HS-27A (cell line): ENCODE data around the gene DOC2B.
"Not testable (repeated sequence)": the region's sequence is repeated elsewhere in the genome, so short reads cannot be mapped to it uniquely, and the experiment has no call there.

Source experiments
- DNase-seq: peaks from one replicate; pipeline ENCODE4 v3.0.0-alpha.2; 2012; ENCODE audit warnings: low read depth, missing footprints

The DOC2B gene

DNA sequence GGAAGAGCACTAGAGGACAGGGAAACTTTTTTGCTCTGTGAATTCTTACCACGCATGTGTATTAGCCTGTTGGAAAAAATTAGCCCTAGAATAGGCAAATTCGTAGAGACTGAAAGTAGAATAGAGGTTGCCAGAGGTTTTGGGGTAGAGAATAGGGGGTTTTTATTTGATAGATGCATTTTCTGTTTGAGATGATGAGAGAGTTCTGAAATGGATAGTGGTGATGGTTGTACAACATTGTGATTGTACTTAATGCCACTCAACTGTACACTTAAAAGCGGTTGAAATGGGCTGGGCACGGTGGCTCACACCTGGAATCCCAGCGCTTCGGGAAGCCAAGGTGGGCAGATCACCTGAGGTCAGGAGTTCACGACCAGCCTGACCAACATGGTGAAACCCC, 8.0 kb upstream of the DOC2B start:
- no peak for DNase-seq

- DNase-seq = no peak
Measured at GRCh38 chr17:187130-187529, 5.7 kb upstream of the DOC2B start.

DNA sequence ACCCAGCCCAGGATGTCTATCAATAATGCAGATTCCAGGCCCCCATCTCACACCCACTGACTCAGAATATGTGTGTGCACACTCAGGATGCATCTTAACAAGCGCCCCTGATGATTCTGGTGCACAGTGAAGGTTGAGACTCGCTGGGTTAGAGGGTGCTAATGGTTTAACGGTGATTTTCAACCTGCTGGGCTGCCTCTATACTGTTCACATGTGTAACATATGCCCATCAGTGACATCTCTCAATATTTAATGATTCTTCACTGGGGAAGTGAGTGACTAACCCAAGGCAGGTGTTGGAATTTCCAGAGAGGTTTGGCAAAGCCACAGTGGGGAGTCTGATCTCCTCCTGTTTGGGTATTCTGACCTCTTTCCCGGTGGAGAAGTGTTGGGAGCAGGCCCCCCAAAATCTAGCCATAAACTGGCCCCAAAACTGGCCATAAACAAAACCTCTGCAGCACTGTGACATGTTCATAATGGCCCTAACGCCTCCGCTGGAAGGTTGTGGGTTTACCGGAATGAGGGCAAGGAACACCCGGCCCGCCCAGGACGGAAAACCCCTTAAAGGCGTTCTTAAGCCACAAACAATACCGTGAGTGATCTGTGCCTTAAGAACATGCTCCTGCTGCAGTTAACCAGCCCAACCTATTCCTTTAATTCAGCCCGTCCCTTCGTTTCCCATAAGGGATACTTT, 4.1 kb upstream of the DOC2B start:
- DNase-seq = no peak

- no peak for DNase-seq
Measured at GRCh38 chr17:183021-183420, 1.6 kb upstream of the DOC2B start.

DNA sequence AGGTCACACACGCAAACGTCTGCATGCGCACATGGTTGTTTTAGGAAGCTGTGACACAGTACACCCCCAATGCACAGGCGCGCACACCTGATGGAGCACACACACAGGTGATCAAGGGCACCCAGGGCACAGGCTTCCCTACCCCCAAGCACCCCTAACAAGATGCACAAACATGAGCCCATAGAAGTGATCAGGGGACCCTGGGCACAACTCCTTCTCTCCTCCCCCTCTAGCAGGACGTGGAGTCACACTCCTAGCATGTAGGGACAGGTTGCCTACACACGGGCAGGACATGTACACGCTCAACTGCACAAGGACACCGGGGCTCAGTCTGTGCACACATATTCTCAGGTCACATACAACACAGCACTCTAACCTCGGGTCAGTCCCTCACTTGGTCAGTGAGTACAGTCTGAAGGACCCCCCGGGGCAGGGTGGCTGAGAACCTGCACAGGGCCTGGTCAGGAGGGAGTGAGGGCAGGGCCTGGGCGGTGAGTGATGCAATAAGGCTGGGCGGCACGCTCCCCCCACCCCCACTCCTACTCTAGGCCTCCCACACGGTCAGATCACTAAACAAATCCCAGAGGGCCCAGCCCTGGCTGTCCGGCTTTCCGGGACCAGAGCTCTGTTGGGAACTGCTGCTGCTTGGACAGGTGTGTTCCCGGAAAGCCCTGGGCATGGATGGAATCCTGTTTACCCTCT, 751 bp upstream of the DOC2B start:
- no peak for DNase-seq

- DNase-seq = no peak
Measured at GRCh38 chr17:180381-181244, 837 bp downstream of the DOC2B start.

DNA sequence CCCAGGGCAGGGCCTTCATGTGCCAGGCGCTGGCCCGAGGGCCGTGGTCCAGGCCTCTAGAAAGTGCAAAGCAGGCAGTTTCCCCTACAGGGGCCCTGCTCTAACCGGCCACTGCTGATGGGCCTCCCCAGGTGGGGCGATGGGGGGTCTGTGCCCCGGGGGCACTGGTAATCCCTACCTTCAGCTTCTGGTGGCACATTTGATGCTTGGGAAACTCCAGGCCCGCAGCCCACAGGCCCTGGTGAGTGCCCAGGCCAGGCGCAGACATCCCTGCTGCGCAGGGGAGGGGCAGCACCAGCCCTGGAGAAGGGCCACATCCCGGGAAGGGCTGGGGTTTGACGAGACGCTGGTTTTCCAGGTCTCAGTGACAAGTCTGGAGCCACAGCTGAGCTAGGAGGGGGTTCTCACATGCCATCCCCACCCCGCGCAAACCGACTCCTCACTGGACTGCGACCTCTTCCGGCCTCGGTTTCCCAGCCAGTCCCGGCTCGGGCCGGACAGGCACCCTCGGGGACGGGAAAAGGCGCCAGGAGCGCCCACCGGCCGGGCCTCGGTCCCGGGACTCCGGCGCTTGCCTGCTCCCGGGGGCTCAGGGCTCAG, 1.6 kb downstream of the DOC2B start:
- DNase-seq = no peak

DNA sequence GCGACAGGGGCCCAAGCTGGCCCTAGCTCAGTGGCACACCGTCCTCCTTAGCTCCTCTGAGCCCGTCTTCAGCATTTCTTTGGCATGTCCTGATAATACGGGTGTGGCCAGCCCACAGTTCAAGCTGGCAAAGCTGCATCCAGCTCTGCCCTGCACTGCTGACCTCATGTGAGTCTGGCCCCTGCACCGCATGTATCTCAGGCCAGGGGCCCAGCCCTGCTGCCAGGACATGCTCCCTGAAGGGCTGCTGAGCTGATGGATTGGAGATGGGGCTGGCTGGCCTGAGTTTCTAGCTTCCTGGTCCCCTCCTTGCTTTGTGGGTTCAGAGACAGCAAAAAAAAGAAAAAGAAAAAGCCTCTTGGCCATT, 2.4 kb downstream of the DOC2B start:
- no peak for DNase-seq

GRCh38 chr17:178292-179065, 3.0 kb downstream of the DOC2B start:
- no peak for DNase-seq

DNA sequence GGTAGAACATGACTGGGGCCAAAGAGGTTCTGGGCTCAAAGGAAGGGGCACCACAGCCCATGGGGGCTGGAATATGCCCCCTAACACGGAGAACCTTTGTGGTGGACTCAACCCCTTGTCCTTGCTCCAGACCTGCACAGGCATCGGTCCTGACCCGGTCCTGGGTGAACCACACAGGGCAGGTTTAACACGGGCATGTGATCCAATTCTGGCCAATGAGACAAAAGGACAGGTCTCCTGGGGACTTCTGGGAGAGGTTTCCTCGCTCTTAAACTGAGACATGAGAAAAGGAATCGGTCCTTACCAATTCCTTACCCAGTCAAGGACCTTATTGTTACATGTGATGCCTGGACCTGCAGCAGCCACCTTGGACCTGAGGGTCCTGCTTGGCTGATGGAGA, 3.7 kb downstream of the DOC2B start:
- DNase-seq = no peak

DNA sequence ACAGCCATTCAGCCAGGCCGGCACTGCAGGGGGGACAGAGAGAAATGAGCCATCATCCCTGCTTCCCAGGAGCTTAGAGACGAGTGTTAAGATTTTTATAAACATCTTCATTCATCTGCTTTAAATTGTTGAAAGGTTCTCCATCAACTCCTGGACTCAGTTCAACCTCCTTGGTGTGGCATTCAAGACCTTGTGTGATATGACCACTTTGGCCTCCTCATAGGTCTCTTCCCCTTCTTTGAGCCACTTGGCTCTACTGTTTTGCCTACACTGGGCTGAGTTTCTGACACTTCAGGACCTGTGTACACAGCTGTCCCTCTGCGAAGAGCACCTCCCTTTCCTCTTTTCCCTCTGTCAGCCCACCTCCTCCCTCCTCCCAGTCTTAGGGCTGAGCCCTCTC, 4.3 kb downstream of the DOC2B start:
- DNase-seq = no peak

DNA sequence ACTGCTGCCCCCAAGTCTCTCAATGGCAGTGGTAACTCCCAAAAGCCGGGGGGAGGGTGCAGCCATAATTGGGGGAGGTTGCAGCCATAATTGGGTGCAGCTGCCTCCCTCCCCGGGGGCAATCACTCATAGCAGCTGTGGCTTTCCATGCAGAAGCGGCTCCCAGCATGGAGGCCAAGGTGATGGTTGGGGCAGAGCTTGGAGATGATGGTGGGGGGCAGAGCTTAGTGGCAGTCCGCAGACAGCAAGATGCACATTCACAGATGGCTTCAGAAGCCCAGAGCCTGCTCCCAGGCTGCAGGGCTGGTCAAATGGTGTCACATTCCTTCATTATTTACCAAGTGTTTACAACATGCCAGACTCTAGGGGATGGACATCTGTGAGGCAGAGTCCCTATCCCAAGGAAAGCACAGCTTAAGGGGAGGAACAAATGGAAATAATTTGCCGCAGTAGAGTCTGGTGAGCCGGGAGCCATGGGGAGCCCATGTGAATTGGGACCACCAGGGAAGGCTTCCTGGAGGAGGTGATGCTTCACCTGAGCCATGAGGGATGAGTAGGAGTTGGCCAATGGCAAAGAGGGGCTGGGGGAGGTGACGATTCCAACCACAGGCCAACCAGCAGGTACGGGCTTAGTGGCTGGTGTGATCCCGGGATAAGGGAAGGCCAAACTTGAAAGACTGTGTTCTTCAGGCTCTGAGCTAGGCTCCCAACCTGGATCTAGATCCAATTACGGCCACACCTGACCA, 8.1 kb downstream of the DOC2B start:
- DNase-seq = no peak

GRCh38 chr17:172401-172800, 9.0 kb downstream of the DOC2B start:
- DNase-seq = no peak

DNA sequence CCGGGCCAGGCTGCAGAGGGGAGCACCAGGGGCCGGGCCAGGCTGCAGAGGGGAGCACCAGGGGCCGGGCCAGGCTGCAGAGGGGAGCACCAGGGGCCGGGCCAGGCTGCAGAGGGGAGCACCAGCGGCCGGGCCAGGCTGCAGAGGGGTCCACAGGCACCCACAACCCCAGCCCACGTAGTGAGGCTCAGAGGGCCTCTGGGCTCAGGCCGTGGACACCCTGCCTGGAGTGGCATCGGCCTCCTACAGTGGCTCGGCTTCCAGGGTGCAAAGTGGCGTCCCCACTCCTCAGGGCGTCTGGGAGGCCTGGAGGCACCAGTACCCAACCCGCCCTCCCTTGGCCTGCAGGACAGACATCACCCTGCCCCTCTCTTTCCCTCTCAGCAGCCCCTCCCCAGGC, 9.6 kb downstream of the DOC2B start:
- DNase-seq = no peak

DNA sequence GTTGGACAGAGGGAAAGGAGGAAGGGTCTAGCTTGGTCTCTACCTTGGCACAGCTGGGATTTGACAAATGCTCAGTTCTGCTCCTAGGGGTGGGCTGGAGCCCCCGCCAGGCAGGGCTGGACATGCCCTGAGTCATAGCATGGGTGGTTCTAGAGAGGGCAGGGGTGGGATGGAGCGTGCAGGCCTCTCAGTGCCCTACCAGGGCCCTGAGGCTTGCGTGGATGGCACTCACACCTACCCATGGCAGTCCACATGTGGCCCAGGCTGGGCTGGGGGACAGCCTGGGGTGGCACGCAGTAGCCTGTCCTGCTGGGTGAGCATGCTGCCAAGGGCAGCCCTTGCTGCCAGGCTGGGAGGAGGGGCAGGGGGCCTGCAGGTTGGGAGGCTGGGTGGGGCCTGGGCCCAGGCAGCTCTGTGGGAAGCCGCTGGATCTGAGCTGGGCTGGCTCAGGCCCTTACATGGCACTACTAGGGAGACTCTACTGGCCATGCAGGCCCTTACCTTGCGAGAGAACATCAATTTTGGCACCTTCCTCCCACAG, 11.2 kb downstream of the DOC2B start:
- DNase-seq = no peak

- not testable (repeated sequence) for DNase-seq
Measured at GRCh38 chr17:168614-169013, 12.8 kb downstream of the DOC2B start.

DNA sequence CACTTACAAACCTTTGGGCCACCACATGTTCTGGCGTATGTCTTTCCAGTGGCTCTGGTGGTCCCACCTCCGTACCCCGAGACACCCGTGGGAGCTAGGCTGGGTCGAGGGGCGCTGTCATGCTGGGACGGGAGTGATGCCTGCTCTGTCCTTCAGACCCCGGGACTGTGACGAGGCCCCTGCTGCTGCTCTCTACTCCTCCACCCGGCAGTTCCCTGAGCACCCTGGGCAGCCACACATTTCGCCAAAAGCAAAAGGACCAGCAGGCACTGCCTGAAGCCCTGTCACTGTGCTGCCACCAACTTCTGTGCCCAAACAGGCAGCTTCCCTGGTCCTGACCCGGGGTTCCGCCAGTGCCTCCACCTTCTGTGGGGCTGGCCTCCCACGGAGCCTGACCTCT, 15.5 kb downstream of the DOC2B start:
- DNase-seq = no peak

DNA sequence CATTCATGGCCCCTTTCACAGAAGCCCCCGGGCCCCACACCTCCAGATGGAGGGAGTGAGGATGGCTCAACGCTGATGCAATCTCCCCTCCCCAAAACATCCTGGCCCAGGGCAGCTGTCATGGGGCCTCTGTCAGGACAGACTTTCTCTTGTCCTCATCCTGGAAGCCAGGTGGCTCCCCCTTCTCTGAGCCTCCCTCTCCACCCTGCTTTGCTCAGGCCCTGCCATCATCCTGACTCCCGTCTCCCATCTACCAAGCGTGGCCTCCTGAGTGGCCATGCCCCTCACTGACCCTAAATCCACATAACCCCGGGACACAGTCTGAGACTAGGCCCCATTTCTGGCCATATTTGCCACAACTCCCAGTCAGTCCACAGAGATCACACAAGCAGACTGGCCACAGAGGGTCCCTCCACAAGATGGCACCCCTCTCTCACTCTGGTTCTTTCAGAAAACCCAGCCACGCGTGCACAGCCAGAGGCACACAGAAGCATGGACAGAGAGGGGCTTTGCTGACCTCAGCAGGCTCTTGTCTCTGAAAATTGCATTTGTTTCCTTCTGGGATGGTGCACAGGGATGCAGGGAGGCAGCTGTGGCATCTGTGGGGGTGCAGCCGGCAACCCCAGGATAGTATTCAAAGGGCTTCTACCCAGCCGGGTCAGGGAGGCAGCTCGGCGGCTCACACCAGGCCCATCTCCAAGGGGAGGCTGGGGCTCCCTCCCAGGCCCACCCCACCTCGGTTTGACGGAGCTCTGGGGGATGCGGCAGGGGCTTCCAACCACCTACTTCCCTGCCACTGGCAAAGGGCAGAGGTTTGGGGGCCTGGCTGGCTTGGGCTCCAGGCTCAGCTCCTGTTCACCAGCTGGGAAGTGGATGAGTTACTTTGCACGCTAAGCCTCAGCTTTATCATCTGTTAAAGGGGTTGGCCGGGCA, 16.9 kb downstream of the DOC2B start:
- DNase-seq = no peak

DNA sequence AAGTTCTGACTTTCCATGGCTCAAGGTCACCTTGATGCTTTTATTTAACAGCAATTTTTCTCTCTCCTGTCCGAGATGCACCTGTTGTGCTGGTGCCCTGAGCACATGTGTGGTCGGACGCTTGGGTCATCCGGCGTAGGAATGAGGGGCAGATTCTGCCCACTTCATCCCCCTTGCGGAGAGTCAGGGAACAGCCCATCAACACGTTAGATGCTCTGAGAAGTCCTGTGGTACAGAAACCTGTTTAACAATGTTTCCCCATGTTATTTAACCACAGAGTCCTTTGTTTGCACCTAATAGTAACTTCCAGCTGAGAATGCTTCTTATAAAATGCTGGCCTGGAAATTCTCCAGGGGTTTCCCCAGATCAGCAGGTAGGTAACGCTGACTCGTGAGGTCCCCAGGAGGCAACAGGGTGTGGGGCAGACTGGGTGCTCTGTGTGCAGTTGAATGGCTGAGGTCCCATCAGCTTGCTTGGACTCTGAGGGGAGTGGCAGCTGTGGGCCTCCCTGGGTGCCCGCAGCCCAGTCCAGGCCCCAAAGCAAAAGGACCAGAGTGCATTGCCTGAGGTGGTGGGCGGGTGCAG, 17.8 kb downstream of the DOC2B start:
- no peak for DNase-seq
